HG02884 (cell line): ENCODE data around the gene CUEDC1.

Source experiments
- ATAC-seq: cut with Tn5 transposase; IDR thresholded peaks from one replicate; pipeline ENCODE4 v1.9.1; 2021; ENCODE audit warnings: mild to moderate bottlenecking, moderate library complexity; ENCODE audit not compliant: unreplicated experiment

CUEDC1 gene

GRCh38 chr17:57902117-57902799, 53.0 kb downstream of the CUEDC1 start:
- peak; percentile 54 for ATAC-seq

- ATAC-seq = no peak
Observed at GRCh38 chr17:57900991-57901743, 54.0 kb downstream of the CUEDC1 start.

GRCh38 chr17:57899822-57900221, 55.4 kb downstream of the CUEDC1 start:
- no peak for ATAC-seq

- no peak for ATAC-seq
Observed at GRCh38 chr17:57899391-57899790, 55.8 kb downstream of the CUEDC1 start.

- ATAC-seq = no peak
Observed at GRCh38 chr17:57898487-57899311, 56.5 kb downstream of the CUEDC1 start.

GRCh38 chr17:57895382-57896060, 59.7 kb downstream of the CUEDC1 start:
- no peak for ATAC-seq

GRCh38 chr17:57894848-57895247, 60.4 kb downstream of the CUEDC1 start:
- ATAC-seq = no peak

- no peak for ATAC-seq
Observed at GRCh38 chr17:57892820-57893595, 62.2 kb downstream of the CUEDC1 start.

GRCh38 chr17:57892146-57892819, 62.9 kb downstream of the CUEDC1 start:
- no peak for ATAC-seq

- no peak for ATAC-seq
Observed at GRCh38 chr17:57890857-57891232, 64.4 kb downstream of the CUEDC1 start.

GRCh38 chr17:57889892-57890856, 65.0 kb downstream of the CUEDC1 start:
- ATAC-seq = no peak

- no peak for ATAC-seq
Observed at GRCh38 chr17:57889252-57889651, 66.0 kb downstream of the CUEDC1 start.

GRCh38 chr17:57888311-57889216, 66.6 kb downstream of the CUEDC1 start:
- ATAC-seq = no peak

- no peak for ATAC-seq
Observed at GRCh38 chr17:57887161-57887560, 68.1 kb downstream of the CUEDC1 start.

- ATAC-seq = no peak
Observed at GRCh38 chr17:57886020-57886419, 69.2 kb downstream of the CUEDC1 start.

GRCh38 chr17:57885148-57885915, 69.9 kb downstream of the CUEDC1 start:
- no peak for ATAC-seq
